GM12872 (cell line): ENCODE data around the gene THRSP.

ENCODE experiments used
- TF ChIP-seq, protein P1 (sequence below): IDR thresholded peaks from 3 replicates; pipeline ENCODE4 v1.5.1; 2011; ENCODE audit warnings: low read depth, mild to moderate bottlenecking, low read length, moderate library complexity; ENCODE audit not compliant: insufficient read depth

The THRSP gene

DNA sequence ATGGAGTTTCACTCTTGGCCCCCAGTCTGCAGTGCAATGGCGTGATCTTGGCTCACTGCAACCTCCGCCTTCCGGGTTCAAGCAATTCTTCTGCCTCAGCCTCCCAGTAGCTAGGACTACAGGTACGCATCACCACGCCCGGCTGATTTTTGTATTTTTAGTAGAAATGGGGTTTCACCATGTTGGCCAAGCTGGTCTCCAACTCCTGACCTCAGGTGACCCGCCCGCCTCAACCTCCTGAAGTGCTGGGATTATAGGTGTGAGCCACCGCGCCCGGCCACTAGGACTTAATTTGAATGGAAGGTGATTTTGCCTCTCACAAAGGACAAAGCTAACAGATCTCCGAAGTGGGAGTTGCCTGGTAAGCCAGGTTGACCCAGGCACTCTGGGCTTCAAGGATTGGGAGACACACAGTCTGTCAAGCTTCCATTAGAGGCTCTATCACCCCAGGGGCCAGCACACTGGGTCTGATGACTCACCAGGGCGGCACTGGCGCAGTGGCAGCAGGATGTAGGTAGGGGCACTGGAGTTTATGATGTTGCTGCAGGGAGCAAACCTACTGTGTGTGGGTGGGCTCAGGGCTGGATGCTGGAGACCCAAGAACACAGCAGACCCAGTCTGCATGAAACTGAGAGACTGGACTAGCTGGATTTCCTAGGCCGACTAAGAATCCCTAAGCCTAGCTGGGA, 22.8 kb upstream of the THRSP start:
- TF ChIP-seq, protein P1, sequence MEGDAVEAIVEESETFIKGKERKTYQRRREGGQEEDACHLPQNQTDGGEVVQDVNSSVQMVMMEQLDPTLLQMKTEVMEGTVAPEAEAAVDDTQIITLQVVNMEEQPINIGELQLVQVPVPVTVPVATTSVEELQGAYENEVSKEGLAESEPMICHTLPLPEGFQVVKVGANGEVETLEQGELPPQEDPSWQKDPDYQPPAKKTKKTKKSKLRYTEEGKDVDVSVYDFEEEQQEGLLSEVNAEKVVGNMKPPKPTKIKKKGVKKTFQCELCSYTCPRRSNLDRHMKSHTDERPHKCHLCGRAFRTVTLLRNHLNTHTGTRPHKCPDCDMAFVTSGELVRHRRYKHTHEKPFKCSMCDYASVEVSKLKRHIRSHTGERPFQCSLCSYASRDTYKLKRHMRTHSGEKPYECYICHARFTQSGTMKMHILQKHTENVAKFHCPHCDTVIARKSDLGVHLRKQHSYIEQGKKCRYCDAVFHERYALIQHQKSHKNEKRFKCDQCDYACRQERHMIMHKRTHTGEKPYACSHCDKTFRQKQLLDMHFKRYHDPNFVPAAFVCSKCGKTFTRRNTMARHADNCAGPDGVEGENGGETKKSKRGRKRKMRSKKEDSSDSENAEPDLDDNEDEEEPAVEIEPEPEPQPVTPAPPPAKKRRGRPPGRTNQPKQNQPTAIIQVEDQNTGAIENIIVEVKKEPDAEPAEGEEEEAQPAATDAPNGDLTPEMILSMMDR = no peak

DNA sequence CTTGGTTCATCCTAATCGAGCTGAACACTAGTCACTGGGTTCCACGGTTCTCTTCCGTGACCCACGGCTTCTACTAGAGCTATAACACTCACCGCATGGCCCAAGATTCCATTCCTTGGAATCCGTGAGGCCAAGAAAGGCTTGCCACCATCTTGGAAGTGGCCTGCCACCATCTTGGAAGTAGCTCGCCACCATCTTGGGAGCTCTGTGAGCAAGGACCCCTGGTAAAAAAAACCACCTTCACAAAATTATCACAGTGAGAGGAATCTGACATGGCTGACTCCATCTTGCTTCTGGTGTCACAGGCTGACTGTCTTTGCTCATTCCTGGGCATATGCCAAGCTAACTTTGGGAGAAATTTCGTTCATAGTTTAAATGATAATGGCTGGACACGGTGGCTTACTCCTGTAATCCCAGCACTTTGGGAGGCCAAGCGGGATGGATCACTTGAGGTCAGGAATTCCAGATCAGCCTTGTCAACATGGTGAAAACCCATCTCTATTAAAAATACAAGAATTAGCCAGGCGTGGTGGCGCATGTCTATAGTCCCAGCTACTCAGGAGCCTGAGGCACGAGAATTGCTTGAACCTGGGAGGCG, 21.7 kb upstream of the THRSP start:
- TF ChIP-seq, protein P1 = no peak

DNA sequence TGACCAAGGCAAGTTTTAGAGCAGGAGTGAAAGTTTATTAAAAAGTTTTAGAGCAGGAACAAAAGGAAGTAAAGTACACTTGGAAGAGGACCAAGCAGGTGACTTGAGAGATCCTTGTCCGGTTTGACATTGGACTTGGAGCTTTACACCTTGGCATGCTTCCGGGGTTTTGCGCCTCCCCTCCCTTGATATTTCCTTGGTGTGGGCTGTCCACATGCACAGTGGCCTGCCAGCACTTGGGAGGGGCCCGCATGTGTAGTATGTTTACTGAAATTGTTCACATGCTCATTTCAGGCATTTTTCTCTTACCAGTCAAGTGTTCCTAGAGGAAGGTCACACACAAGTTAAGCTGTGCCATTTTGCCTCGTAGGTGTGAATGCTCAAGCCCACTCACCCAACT, 19.0 kb upstream of the THRSP start:
- TF ChIP-seq, protein P1 = no peak

DNA sequence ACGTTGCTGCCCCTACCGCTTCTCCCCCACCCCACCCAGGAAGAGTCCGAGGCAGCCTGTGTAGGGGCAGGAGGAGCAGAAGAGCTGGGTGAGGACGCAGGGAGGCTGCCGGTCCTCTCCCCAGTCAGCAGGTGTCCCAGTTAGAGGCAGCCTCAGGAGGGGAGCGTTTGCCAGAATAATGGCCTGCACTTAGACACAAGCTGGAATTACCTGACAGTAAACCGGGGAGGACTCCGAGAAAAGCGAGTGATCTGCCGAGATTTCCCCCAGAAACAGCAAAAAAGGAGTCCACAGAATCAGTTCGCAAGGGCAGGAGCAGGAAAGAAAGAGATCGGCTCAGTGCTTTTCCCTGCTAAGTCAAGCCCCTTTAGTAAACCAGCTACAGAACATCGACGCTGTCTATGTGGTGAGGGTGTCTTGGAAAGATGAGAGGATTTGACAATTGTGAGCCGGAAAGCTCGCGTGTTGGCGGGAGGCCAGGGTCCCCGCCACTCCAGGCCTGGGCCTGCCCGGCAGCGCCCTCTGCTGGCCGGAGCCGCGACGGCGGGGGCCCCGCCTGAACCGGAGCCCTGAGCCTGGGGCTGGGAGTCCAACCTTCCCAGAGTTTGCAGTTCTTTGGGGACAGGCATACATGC, 17.7 kb upstream of the THRSP start:
- TF ChIP-seq, protein P1 = peak; percentile 98

DNA sequence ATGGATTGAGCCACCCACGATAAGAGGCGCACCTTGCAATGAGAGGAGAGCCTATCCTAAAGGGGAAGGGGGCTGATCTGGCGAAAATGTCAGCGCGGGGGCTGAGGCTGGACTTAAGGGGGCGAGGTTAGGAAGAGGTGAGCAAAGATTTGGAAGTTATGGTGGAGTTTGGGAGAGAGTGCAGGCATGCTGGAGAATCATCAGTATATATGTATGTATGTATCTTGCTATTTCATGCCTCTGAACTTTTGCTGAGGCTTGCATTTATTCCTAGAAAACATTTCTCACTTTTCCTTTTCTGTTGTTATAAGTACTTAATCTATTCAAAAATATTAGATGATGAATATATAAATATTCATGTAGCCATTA, 17.2 kb upstream of the THRSP start:
- TF ChIP-seq, protein P1 = no peak

DNA sequence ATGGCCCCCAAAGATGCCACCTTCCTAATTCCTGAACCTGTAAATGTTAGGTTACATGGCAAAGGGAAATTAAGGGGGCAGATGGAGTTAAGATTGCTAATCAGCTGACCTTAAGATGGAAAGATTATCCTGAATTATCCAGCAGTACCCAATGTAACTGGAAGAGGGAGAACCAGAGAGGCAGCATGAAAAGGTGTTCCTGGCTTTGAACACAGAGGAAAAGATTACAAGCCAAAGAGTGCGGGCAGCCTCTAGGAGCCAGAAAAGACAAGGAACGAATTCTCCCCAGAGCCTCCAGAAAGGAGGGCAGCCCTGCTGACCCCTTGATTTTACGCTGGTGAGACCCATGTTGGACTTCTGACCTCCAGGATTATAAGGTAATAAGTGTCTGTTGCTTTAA, 15.1 kb upstream of the THRSP start:
- TF ChIP-seq, protein P1 = no peak

DNA sequence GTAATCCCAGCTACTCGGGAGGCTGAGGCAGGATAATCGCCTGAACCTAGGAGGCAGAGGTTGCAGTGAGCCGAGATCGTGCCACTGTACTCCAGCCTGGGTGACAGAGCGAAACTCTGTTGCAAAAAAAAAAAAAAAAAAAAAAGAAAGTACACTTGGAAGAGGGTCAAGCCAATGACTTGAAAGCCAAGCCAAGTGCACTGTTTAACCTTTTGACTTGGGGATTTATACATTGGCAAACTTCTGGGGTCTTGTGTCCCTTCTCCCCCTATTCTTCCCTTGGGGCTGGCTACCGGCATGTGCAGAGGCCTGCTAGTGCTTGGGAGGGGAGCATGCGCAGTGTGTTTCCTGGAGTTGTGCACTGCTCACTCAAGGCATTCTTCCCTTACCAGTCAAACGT, 14.3 kb upstream of the THRSP start:
- TF ChIP-seq, protein P1 = no peak
